GM20000 (cell line): ENCODE data around the gene TOMM70.

ENCODE experiments used
- DNase-seq: peaks from one replicate; pipeline ENCODE4 v3.0.0; 2012; ENCODE audit warnings: low spot score
- CTCF ChIP-seq: IDR thresholded peaks from 2 replicates; pipeline ENCODE4 v1.5.1; 2012; ENCODE audit warnings: mild to moderate bottlenecking, control low read depth; ENCODE audit errors: extremely low read depth, missing control alignments

Gene TOMM70

DNA sequence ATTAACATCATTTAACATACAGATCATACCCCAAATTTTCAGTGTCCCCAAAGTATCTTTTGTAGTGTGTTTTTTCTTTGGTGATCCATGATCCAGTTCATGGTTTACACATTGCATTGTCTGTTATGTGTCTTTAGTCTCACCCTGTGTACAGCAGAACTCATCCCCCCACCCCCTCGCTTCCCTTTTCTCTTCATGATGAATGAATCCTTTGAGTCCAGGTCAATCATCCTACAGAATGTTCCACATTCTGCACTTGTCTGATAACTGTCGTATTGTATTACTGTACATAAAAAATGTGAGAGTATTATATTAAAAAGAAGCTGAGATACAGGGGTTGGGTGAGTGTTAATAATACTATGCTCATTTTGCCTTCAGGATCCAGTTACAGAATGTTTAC is 80.9 kb downstream of the TOMM70 start:
- DNase-seq: no peak
- TF ChIP-seq CTCF: no peak

GRCh38 chr3:100317912-100318311 is 83.0 kb downstream of the TOMM70 start:
- TF ChIP-seq CTCF: no peak
- DNase-seq: peak; percentile 48

DNA sequence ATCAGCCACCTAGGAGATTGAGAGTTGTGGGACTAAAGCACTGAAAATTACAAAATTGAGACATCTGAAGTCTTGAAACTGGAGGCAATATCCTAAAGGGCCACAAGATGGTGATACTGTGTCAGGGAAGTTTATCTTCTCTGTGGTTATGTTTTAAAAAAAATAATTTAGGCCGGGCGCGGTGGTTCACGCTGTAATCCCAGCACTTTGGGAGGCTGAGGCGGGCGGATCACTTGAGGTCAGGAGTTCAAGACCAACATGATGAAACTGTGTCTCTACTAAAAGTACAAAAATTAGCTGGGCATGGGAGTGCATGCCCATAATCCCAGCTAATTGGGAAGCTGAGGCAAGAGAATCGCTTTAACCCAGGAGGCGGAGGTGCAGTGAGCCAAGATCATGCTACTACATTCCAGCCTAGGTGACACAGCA is 84.2 kb downstream of the TOMM70 start:
- DNase-seq: peak; percentile 41
- peak; percentile 28 for TF ChIP-seq CTCF
